ENCODE data around the gene PDGFD.
A peak's percentile ranks its signal among the peaks of the same experiment; 100 is the strongest.

PDGFD gene

GRCh38 chr11:104120493-104121137, 43.3 kb downstream of the PDGFD start:
- no peaks in the 10 kb centered on the region for H3K4me1 Mint-ChIP-seq
- peak overlapping the region; percentile 11 for H3K27ac Mint-ChIP-seq
- H3K4me3 Mint-ChIP-seq: no peak overlapping the region
- no peak for DNase-seq
- H3K36me3 Mint-ChIP-seq (ENCODE audit: low read depth): no peaks in the 10 kb centered on the region
- no peaks in the 10 kb centered on the region for H3K27me3 Mint-ChIP-seq (ENCODE audit: low read depth, poor library complexity)
- TF ChIP-seq, protein P1, sequence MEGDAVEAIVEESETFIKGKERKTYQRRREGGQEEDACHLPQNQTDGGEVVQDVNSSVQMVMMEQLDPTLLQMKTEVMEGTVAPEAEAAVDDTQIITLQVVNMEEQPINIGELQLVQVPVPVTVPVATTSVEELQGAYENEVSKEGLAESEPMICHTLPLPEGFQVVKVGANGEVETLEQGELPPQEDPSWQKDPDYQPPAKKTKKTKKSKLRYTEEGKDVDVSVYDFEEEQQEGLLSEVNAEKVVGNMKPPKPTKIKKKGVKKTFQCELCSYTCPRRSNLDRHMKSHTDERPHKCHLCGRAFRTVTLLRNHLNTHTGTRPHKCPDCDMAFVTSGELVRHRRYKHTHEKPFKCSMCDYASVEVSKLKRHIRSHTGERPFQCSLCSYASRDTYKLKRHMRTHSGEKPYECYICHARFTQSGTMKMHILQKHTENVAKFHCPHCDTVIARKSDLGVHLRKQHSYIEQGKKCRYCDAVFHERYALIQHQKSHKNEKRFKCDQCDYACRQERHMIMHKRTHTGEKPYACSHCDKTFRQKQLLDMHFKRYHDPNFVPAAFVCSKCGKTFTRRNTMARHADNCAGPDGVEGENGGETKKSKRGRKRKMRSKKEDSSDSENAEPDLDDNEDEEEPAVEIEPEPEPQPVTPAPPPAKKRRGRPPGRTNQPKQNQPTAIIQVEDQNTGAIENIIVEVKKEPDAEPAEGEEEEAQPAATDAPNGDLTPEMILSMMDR (IDR thresholded peaks at IDR 0.05): no peak
- peaks cover 27% of the 10 kb centered on the region for H3K9me3 Mint-ChIP-seq

DNA sequence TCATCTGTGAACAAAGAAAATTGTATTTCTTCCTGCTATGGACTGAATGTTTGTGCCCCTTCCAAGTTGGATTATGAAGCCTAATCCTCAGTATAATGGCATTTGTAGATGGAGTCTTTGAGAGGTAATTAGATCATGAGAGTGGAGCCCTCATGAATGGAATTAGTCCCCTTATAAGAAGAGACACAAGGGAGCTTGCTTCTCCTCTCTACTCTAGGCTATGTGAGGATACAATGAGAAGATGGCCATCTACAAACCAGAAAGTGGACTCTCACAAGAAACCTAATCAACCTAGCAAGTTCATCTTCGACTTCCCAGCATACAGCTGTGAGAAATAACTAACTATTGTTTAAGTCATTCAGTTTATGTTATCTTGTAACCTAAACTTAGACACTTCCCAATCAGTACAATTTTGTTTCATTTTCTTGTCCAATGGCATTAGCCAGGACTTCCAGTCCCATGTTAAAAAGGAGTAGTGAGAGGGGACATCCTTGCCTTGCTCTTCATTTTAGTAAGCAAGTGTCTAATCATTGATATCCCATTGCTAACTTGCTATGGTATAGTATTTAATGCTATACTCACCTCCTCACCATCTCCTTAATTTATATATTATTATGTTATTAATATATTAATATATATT, 45.7 kb downstream of the PDGFD start:
- Mint-ChIP-seq H3K9me3 (peaks cover 32% of the 10 kb centered on the region), H3K4me1 (no peaks in the 10 kb centered on the region), H3K4me3 (no peak overlapping the region), H3K36me3 (ENCODE audit: low read depth) (no peaks in the 10 kb centered on the region), H3K27me3 (ENCODE audit: low read depth, poor library complexity) (no peaks in the 10 kb centered on the region), H3K27ac (no peak overlapping the region)
- no peak for DNase-seq
- TF ChIP-seq, protein P1 (IDR thresholded peaks at IDR 0.05): no peak

DNA sequence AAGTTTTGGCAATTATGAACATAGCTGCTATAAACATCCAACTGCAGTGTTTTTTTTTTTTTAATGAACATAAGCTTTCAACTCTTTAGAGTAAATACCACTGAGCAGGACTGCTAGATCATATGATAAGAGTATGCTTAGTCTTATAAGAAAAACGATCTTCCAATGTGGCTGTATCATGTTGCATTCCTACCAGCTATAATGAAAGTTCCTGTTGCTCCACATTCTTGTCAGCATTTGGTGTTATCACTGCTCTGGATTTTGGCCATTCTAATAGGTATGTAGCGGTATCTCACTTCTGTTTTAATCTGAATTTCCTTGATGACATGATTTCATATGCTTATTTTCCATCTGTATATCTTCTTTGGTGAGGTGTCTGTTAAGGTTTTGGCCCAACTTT, 50.4 kb downstream of the PDGFD start:
- no peaks in the 10 kb centered on the region for H3K36me3 Mint-ChIP-seq (ENCODE audit: low read depth)
- TF ChIP-seq, protein P1 (IDR thresholded peaks at IDR 0.05): no peak
- no peaks in the 10 kb centered on the region for H3K4me1 Mint-ChIP-seq
- peaks cover 32% of the 10 kb centered on the region for H3K9me3 Mint-ChIP-seq
- no peak for DNase-seq
- H3K4me3 Mint-ChIP-seq: no peak overlapping the region
- no peak overlapping the region for H3K27ac Mint-ChIP-seq
- H3K27me3 Mint-ChIP-seq (ENCODE audit: low read depth, poor library complexity): no peaks in the 10 kb centered on the region

GRCh38 chr11:104106136-104106754, 57.7 kb downstream of the PDGFD start:
- no peaks in the 10 kb centered on the region for H3K36me3 Mint-ChIP-seq (ENCODE audit: low read depth)
- TF ChIP-seq, protein P1 (IDR thresholded peaks at IDR 0.05): no peak
- H3K27me3 Mint-ChIP-seq (ENCODE audit: low read depth, poor library complexity): no peaks in the 10 kb centered on the region
- H3K4me1 Mint-ChIP-seq: peaks cover 5% of the 10 kb centered on the region
- peaks cover 3% of the 10 kb centered on the region for H3K9me3 Mint-ChIP-seq
- H3K27ac Mint-ChIP-seq: no peak overlapping the region
- H3K4me3 Mint-ChIP-seq: no peak overlapping the region
- no peak for DNase-seq

DNA sequence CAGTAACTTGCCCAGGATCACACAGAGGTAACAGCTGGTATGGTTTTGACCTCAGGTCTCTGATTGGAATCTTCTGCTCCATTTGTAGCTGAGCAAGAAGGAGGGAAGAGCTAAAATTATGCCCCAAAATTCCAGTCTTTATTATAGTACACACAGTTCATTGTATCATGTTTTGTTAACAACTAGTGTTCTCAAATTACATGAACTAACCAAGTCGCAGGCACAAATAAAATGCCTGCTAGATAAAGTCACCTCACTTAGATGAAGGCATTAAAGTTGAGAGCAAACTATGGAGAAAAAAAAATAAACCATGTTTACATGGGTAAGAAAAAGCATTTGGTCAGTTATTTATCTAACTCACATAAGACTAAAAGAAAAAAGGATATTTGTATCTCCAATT, 58.8 kb downstream of the PDGFD start:
- H3K27ac Mint-ChIP-seq: no peak overlapping the region
- no peaks in the 10 kb centered on the region for H3K36me3 Mint-ChIP-seq (ENCODE audit: low read depth)
- H3K27me3 Mint-ChIP-seq (ENCODE audit: low read depth, poor library complexity): no peaks in the 10 kb centered on the region
- peaks cover 13% of the 10 kb centered on the region for H3K9me3 Mint-ChIP-seq
- TF ChIP-seq, protein P1 (IDR thresholded peaks at IDR 0.05): no peak
- H3K4me1 Mint-ChIP-seq: peaks cover 5% of the 10 kb centered on the region
- H3K4me3 Mint-ChIP-seq: no peak overlapping the region
- no peak for DNase-seq
